Measurements from ENCODE around the gene PTCD3.

DNA sequence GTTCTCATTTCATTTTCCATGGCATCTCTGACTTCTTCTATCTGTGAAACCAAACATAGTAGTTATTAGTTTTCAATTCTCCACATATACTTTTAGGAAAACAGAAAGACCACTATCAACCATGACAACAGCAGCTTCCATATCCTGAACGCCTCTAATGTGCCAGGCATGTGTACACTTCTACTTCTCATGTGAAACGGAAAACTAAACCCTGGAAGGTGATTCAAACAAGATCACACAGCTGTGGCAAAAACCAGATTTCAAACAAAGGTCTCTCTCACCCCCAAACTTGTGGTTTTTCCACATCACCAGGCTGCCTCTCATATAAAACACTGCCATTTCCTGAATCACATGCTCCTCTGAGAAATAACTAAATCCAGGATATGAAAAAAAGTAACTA is 41.8 kb downstream of the PTCD3 start:
- TF ChIP-seq, protein P1, sequence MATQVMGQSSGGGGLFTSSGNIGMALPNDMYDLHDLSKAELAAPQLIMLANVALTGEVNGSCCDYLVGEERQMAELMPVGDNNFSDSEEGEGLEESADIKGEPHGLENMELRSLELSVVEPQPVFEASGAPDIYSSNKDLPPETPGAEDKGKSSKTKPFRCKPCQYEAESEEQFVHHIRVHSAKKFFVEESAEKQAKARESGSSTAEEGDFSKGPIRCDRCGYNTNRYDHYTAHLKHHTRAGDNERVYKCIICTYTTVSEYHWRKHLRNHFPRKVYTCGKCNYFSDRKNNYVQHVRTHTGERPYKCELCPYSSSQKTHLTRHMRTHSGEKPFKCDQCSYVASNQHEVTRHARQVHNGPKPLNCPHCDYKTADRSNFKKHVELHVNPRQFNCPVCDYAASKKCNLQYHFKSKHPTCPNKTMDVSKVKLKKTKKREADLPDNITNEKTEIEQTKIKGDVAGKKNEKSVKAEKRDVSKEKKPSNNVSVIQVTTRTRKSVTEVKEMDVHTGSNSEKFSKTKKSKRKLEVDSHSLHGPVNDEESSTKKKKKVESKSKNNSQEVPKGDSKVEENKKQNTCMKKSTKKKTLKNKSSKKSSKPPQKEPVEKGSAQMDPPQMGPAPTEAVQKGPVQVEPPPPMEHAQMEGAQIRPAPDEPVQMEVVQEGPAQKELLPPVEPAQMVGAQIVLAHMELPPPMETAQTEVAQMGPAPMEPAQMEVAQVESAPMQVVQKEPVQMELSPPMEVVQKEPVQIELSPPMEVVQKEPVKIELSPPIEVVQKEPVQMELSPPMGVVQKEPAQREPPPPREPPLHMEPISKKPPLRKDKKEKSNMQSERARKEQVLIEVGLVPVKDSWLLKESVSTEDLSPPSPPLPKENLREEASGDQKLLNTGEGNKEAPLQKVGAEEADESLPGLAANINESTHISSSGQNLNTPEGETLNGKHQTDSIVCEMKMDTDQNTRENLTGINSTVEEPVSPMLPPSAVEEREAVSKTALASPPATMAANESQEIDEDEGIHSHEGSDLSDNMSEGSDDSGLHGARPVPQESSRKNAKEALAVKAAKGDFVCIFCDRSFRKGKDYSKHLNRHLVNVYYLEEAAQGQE (tag by site-specific recombination; IDR thresholded peaks at IDR 0.05), result no peak
- TF ChIP-seq, protein P2, sequence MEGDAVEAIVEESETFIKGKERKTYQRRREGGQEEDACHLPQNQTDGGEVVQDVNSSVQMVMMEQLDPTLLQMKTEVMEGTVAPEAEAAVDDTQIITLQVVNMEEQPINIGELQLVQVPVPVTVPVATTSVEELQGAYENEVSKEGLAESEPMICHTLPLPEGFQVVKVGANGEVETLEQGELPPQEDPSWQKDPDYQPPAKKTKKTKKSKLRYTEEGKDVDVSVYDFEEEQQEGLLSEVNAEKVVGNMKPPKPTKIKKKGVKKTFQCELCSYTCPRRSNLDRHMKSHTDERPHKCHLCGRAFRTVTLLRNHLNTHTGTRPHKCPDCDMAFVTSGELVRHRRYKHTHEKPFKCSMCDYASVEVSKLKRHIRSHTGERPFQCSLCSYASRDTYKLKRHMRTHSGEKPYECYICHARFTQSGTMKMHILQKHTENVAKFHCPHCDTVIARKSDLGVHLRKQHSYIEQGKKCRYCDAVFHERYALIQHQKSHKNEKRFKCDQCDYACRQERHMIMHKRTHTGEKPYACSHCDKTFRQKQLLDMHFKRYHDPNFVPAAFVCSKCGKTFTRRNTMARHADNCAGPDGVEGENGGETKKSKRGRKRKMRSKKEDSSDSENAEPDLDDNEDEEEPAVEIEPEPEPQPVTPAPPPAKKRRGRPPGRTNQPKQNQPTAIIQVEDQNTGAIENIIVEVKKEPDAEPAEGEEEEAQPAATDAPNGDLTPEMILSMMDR (tag by site-specific recombination; IDR thresholded peaks at IDR 0.05), result no peak
- TF ChIP-seq ZNF747 (tag by site-specific recombination; IDR thresholded peaks at IDR 0.05) (no peak), ZNF24 (tag by site-specific recombination; IDR thresholded peaks at IDR 0.05) (no peak), ZBTB21 (tag by site-specific recombination; IDR thresholded peaks at IDR 0.05) (no peak), ZNF302 (tag by site-specific recombination; IDR thresholded peaks at IDR 0.05; ENCODE audit: low read depth) (no peak)
- TF ChIP-seq, protein P3, sequence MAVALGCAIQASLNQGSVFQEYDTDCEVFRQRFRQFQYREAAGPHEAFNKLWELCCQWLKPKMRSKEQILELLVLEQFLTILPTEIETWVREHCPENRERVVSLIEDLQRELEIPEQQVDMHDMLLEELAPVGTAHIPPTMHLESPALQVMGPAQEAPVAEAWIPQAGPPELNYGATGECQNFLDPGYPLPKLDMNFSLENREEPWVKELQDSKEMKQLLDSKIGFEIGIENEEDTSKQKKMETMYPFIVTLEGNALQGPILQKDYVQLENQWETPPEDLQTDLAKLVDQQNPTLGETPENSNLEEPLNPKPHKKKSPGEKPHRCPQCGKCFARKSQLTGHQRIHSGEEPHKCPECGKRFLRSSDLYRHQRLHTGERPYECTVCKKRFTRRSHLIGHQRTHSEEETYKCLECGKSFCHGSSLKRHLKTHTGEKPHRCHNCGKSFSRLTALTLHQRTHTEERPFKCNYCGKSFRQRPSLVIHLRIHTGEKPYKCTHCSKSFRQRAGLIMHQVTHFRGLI (tag by site-specific recombination; IDR thresholded peaks at IDR 0.05), result no peak

All from HEK293 (cell line).